AG10803 (cell line): ENCODE measurements around the gene KMT2E.
"Not testable (repeated sequence)": the region's sequence is repeated elsewhere in the genome, so short reads cannot be mapped to it uniquely, and the experiment has no call there.

Source experiments
- DNase-seq: peaks from one replicate; pipeline ENCODE4 v3.0.0; 2010; ENCODE audit warnings: low read depth
- H3K4me3 ChIP-seq: 2 replicates; pipeline ENCODE4 v1.5.1; 2011; ENCODE audit warnings: mild to moderate bottlenecking, low read length, control low read depth
- TF ChIP-seq, protein P1 (sequence below): conservative IDR thresholded peaks from 2 replicates; pipeline ENCODE4 v1.5.1; 2011; ENCODE audit warnings: mild to moderate bottlenecking, low read length, control low read depth, inconsistent platforms

Gene KMT2E

DNA sequence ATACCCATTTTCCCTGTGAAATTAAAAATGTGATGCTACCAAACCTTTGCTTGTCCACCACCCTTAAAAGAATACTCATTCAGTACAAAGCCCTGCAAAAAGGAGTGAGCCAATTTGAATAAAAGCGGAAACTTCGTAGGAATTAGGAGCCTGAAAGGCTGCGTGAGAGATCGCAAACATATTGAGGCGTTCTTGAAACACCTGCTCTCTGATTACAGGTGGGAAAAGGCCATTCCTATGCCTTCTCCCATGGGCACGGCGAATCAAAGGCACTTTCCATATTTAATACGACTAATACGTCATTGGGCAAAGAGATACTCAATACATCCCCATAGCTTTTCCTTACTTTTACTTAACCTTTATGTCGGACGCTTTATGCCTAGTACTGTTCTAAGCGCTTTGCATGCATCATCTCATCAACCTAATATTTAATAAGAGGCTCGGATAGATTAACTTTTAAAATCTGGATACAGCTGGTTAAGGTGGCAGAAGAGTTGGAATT is 30.9 kb upstream of the KMT2E start:
- TF ChIP-seq, protein P1, sequence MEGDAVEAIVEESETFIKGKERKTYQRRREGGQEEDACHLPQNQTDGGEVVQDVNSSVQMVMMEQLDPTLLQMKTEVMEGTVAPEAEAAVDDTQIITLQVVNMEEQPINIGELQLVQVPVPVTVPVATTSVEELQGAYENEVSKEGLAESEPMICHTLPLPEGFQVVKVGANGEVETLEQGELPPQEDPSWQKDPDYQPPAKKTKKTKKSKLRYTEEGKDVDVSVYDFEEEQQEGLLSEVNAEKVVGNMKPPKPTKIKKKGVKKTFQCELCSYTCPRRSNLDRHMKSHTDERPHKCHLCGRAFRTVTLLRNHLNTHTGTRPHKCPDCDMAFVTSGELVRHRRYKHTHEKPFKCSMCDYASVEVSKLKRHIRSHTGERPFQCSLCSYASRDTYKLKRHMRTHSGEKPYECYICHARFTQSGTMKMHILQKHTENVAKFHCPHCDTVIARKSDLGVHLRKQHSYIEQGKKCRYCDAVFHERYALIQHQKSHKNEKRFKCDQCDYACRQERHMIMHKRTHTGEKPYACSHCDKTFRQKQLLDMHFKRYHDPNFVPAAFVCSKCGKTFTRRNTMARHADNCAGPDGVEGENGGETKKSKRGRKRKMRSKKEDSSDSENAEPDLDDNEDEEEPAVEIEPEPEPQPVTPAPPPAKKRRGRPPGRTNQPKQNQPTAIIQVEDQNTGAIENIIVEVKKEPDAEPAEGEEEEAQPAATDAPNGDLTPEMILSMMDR, result no peak
- H3K4me3 ChIP-seq, result peak overlapping the region; percentile 72
- no peak for DNase-seq

DNA sequence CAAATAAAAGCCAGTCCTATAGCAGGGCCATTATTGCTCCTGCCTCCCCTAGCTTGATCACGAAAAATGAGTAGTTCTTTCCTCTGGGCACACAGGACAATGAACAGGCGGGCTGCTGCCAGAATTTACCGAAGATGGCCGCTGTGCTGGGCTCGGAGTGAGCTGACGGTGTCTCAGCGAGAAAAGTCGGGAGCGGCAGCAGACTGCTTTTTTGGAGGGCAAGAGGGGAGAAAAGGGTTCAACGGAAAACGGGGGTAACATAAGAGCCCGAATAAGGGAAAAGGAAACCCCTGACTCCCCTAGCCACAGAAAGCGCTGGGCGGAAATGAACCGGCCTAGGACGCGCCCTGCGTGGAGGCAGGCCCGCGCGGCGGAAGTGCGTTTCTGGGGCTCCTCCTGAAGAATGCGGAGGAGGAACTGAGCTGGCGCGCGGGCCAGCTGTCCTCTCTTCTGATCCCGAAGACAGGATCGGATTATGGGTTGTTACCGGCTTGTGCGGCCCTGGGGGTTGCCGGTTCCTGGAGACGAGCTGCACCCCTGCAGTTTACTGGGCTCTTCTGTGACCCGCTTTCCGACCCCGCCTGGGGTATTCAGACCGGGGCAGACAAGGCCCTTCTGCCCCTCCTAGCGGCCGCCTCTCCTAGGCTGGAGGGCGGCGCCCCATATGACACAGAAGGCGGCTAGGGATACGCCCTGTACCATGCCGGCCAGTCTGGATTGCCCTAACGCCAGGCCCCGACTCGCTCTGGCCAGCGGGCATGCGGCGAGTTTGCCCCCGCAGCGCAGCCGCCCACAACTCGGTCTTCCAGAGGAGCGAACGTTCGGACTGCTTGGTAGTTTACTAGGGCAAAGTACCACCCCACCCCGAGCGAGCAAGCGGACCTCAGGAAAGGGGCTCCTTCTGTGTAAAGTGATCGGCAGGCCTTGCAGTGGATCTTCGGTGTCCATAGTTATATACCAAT is 30.1 kb upstream of the KMT2E start:
- TF ChIP-seq, protein P1, result peak; percentile 53
- DNase-seq, result peak; percentile 83
- H3K4me3 ChIP-seq, result peak overlapping the region; percentile 72

DNA sequence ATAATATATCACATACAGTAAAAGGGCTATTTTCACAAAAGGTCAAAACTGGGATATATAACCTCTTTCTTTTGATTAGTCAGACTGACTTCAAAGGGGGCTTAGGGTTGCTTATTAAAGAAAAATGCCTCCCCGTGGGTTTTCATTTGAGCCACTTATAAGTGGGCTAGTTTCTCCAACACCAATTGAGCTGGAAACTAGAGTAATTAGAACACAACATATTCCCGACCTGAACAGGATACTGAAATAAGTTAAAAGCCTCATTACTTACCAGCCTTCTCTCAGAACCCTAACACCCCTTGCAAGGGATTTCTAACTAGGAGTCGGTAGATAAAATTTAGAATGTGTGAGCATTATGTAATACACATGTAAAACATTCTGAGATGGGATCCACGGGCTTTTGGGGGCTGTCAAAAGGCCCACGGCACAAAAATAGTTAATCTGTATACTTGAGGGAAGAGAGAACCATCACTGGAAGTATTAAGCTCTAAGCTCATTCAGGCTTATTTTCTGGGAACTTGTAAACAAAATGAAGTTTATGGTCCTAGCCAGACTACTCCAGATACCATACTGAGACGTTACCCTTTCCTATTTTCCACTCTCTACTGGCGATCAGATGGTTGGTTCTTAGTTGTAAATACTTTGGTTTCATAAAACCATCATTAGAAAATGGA is 29.3 kb upstream of the KMT2E start:
- TF ChIP-seq, protein P1, result no peak
- DNase-seq, result no peak
- H3K4me3 ChIP-seq, result peak overlapping the region; percentile 72

DNA sequence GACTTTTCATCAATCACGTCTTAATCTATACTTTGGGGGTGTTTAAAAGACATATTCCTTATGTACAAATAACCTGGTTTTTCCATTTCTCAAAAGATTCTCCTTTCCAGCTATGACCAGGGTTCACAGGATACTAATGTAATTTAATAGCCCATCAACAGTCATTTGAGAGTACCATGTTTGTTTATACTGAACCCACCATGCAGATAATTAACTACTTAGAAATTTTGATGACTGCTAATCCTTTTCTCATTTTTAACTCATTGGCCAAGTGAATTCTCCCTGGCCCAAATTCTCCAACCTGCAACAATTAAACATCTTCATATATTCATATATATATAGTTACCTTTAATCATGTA is 28.8 kb upstream of the KMT2E start:
- no peak for DNase-seq
- TF ChIP-seq, protein P1, result no peak
- no peak overlapping the region for H3K4me3 ChIP-seq

DNA sequence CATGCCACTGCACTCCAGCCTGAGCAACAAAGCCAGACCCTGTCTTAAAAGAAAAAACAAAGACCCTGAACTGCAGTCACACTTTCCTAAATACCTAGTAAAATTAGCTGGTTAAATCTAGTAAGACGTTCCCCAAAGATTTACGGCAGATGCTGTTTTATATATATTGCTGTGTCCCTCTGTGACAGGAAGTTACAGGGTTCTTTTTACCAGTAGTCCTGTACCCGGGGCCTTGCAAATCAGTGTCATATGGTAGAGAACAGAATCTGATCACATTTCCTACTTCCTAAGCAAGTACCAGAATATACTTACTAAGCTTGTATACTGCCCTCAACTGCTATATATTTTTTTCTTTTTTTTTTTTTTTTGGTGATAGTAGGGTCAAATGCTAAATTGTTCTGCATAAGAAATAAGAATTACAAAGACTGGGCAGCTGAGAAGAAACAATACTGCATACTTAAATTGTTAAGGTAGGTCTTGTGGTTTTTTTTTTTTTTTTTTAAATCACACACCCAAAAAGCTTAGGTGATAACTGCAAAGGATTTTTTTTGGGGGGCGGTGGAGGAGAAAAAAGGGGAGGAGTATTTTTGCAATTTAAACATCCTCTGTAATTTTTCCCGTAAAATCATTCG is 27.3 kb upstream of the KMT2E start:
- H3K4me3 ChIP-seq, result no peak overlapping the region
- TF ChIP-seq, protein P1, result no peak
- no peak for DNase-seq

DNA sequence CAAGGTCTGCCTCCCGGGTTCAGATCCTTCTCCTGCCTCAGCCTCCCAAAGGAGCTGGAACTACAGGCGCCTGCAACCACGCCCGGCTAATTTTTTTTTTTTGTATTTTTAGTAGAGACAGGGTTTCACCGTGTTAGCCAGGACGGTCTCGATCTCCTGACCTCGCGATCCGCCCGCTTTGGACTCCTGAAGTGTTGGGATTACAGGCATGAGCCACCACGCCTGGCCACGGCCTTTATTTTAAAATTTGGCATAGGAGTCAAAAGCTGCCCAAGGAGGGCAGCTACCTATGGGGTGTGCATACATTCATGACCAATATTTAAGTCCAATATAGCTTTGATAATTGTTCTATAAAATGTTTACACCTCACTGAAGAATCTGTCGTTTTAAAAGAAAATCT is 26.6 kb upstream of the KMT2E start:
- DNase-seq, H3K4me3 ChIP-seq: not testable (repeated sequence)

DNA sequence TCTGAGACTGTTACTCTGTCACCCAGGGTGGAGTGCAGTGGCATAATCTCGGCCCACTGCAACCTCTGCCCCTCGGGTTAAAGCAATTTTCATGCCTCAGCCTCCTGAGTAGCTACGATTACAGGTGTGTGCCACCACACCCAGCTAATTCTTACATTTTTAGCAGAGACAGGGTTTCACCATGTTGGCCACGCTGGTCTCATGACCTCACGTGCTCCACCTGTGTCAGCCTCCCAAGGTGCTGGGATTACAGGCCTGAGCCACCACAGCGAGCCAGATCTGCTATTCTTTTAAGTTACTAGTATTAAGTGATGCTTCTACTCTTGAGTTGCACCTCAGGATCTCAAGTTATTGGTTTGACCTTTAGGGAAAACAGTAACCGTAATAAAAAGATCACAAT is 23.0 kb upstream of the KMT2E start:
- DNase-seq, result no peak
- TF ChIP-seq, protein P1, result no peak
- no peak overlapping the region for H3K4me3 ChIP-seq
